BJ (cell line): ENCODE data around the gene C2orf66. TPM values are rescaled to one million over a fixed set of nuclear protein-coding genes. Genes with fewer than 3 reads are reported as not detected.

Source experiments
- CTCF ChIA-PET: fragments of 350-600 bp; formaldehyde crosslinking; extraction: SDS; loops from one replicate; lab custom pipeline; 2021; ENCODE audit warnings: antibody characterized with exemption, inconsistent platforms; lab: Yijun Ruan, JAX
- POLR2A ChIA-PET: fragments of 300-600 bp; sonication (Branson Sonifier 250); formaldehyde crosslinking; extraction: SDS; loops from one replicate; lab custom pipeline; 2021; ENCODE audit warnings: antibody characterized with exemption; lab: Charles Lee
- DNase-seq: peaks from one replicate; pipeline ENCODE4 v3.0.0-alpha.2; 2011; ENCODE audit warnings: low read depth
- H3K27me3 ChIP-seq: 2 replicates; pipeline ENCODE4 v1.6.0; 2011; ENCODE audit warnings: low read length; ENCODE audit not compliant: control insufficient read depth, insufficient read depth
- H3K36me3 ChIP-seq: 2 replicates; pipeline ENCODE4 v1.5.1; 2011; ENCODE audit warnings: low read length; ENCODE audit not compliant: control insufficient read depth, insufficient read depth
- H3K4me3 ChIP-seq: 2 replicates; pipeline ENCODE4 v1.5.1; 2011; ENCODE audit warnings: low read depth, mild to moderate bottlenecking, control low read depth, low read length
- CTCF ChIP-seq: IDR thresholded peaks from 2 replicates; pipeline ENCODE4 v1.5.1; 2011; ENCODE audit warnings: low read depth, mild to moderate bottlenecking, control low read depth, inconsistent platforms, low read length, moderate library complexity; ENCODE audit not compliant: insufficient read depth
- polyA plus RNA-seq: library from polyadenylated mRNA; depleted of rRNA; stranded (reverse); fragments of >200 nt; gene quantifications from 2 replicates; pipeline ENCODE4 v1.2.3, GENCODE V29; 2011; rRNA removed
- small RNA-seq: library from RNA; depleted of rRNA; stranded (forward); fragments of <200 nt; gene quantifications from one replicate; pipeline ENCODE3, GENCODE V24; 2012; ENCODE audit warnings: low replicate concordance, low read depth; ENCODE audit not compliant: insufficient read length

C2orf66 gene
- polyA plus RNA-seq, 1 experiment, result 0.12 TPM

- DNase-seq, result no peak
These were observed 25.6 kb downstream of the C2orf66 start for GRCh38 chr2:196783431-196784094.

DNA sequence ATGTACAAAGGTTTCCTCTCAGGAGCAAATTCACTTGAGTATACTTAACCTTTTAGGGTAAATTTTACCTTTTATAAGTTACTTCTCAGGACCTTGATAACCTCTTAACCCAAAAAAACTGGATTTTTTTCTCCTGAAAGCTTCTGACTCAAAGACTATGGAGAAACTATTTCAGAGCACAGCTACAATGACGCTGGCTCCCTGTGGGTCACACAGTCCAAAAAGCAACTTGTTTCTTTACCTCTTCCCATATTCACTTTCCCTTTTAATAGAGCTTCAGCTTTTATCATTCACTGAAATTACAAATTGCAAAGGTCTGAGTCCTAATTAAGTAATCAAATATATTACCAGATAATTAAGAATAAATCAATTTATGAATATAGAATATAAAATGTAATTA, 42.1 kb downstream of the C2orf66 start:
- no peak for TF ChIP-seq CTCF
- H3K4me3 ChIP-seq, result no peak overlapping the region
- no peak for DNase-seq
- no peaks in the 10 kb centered on the region for H3K27me3 ChIP-seq
- ChIA-PET POLR2A (no interaction called here), CTCF (interaction anchor here (2.3 kb wide), 1 partner anchor 16 kb away, joined by 9 read pairs; no protein-coding TSS in a partner anchor)
- 0 out of 2 replicates have a peak, but pooled peaks cover 2% of the 10 kb centered on the region for H3K36me3 ChIP-seq

More at GRCh38 chr2:196783431-196784094, 25.6 kb downstream of the C2orf66 start:
- ChIA-PET POLR2A (no interaction called here), CTCF (interaction anchor here (0.7 kb wide), 1 partner anchor 1262 kb away, joined by 3 read pairs; no protein-coding TSS in a partner anchor)
- no peak for TF ChIP-seq CTCF
- peaks cover 9% of the 10 kb centered on the region for H3K36me3 ChIP-seq
- no peak overlapping the region for H3K4me3 ChIP-seq
- H3K27me3 ChIP-seq, result no peaks in the 10 kb centered on the region

DNA sequence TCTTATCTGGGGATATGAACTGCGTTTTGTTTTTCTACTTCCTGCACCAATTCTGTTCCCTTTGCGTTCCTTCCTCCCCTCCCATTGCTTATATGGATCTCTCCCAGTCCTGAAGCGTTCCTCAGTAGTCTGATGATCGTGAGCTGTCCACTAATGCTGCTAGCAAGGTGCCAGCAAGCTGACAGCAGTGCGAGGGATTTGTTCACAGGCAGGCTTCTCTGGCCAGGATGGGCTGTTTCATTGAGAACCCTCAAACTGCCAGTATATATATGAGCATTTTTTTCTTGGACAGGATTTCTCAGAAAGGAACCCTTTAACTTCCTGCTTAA, 49.8 kb downstream of the C2orf66 start:
- ChIA-PET POLR2A (no interaction called here), CTCF (interaction anchor here (0.6 to 2.1 kb wide), 7 partner anchors 8 to 462 kb away, joined by 3 to 13 read pairs (median 3); no protein-coding TSS in a partner anchor)
- TF ChIP-seq CTCF, result no peak
- no peak for DNase-seq
- H3K27me3 ChIP-seq, result no peaks in the 10 kb centered on the region
- H3K4me3 ChIP-seq, result no peak overlapping the region
- H3K36me3 ChIP-seq, result no peaks in the 10 kb centered on the region

- ChIA-PET CTCF (interaction anchor here (0.6 to 2.1 kb wide), 7 partner anchors 8 to 461 kb away, joined by 3 to 13 read pairs (median 3); no protein-coding TSS in a partner anchor), POLR2A (no interaction called here)
- H3K27me3 ChIP-seq, result no peaks in the 10 kb centered on the region
- no peak overlapping the region for H3K4me3 ChIP-seq
- TF ChIP-seq CTCF, result peak; percentile 32; the same call in 1 of the 2 replicates
- peak; percentile 2 for DNase-seq
- no peaks in the 10 kb centered on the region for H3K36me3 ChIP-seq
These were observed 50.4 kb downstream of the C2orf66 start for GRCh38 chr2:196758474-196759377.

Small RNAs within 50 kb of the gene (small RNA-seq; reads per million reads assigned to genes)
- not detected for gene AC012486.1

Other genes with a start within 250 kb of the C2orf66 start
- gene HECW2, start 215.8 kb downstream of the C2orf66 start, polyA plus RNA-seq, result 5.3 and 7.2 TPM in 2 replicates
- 0.96 and 2.1 TPM in 2 replicates for gene CCDC150, start 169.6 kb downstream of the C2orf66 start, polyA plus RNA-seq
- gene GTF3C3, start 9.7 kb downstream of the C2orf66 start, polyA plus RNA-seq, result 14.3 and 27.1 TPM in 2 replicates
- gene PGAP1, start 117.4 kb upstream of the C2orf66 start, polyA plus RNA-seq, result 2.5 and 4.1 TPM in 2 replicates